Stimulated activated CD4-positive, alpha-beta T cell treated with anti-CD3 and anti-CD28 coated beads, Interleukin-4, amount 100 ng/mL, for 48 hours (primary cell): Measurements from ENCODE around the gene NOLC1.
A peak's percentile ranks its signal among the peaks of the same experiment; 100 is the strongest.

ENCODE experiments used
- DNase-seq, 2 donors: peaks; one replicate each; pipeline ENCODE4 v3.0.0-alpha.2; 2020; ENCODE audit warnings: low read depth in 2 of 2

Gene NOLC1

DNA sequence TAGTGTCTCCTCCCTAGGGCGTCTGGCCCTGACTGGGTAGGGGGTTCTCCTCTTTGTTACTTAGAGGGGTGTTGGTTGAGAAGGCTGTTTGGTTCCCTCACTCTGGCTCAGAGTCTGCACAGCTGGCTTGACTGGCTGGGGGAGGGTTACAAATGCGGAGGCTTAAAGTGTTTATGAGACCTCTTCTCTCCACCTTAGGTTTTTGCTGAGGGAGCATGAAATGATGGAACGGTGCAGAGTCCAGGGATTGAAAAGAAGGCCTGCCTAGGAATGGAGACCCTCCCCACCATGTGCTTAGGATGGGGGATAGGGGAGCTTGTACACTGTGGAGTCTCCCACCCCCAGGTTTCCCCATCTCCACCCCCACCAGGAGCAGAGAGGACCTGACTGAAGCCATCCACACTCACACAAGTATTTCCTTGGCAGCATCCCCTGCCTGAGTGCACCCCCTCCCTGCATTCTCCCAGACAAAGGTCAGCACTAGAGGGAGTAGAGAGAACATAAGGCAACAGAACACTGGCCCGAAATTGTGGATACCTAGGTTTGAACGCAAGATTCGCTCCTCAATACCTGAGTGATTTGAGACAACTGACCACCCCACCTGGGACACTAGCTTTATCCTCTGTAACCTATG, 30.3 kb upstream of the NOLC1 start:
- no peak for DNase-seq

DNA sequence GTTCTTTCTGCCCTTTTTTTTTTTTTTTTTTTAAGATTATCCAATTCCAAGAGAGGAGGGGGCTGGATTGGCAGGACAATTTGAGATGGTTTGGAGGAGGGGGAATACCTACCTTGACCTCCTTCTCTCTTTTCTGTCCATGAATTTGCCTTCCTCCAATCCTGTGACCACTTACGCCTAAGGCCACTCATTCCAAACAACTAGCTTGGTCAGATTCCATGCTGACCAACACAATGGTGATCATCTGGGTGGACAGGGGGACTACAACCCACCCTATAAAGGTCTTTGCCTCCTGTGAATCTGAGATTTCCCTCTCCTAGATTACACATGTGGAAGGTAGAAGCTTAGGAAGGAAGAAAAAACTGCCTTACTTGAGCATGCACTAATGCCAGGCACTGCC, 29.7 kb upstream of the NOLC1 start:
- no peak for DNase-seq

GRCh38 chr10:102123223-102123622, 29.0 kb upstream of the NOLC1 start:
- DNase-seq, result no peak

DNA sequence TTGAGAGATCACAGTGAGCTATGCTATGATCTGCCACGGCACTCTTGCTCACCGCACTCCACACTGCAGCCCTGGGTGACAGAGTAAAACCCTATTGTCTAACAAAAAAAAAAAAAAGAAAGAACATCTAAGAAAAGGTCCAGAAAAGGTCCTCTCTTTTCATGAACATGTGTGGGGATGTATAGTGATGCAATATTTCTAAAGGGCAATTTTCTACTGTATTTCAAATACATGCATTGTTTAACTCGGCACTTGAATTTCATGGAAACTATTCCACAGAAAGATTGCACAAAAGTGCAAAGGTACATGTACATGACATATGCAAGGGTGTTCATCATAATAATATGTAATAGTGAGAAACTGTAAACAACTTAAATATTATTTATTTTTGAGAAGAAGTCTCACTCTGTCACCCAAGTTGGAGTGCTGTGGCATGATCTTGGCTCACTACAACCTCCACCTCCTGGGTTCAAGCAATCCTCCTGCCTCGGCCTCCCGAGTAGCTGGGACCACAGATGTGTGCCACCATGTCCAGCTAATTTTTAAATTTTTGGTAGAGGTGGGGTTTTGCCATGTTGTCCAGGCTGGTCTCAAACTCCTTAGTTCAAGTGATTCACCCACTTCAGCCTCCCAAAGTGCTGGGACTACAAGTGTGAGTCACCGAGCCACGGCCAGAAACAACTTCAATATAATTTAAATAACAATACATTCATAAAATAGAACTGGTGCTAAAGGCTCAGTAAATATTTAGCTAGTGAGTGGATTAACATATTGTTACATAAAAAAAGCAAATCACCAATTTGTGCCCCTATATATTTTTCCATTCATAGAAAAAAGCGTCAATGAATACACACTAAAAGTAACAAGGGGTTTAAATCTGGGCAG, 20.7 kb upstream of the NOLC1 start:
- no peak for DNase-seq

- DNase-seq, result no peak
Observed at GRCh38 chr10:102132193-102132562, 20.0 kb upstream of the NOLC1 start.

GRCh38 chr10:102132563-102133372, 19.4 kb upstream of the NOLC1 start, which contains the start of gene PPRC1:
Gene PPRC1 (plus strand): TSS chr10:102133040. CDS start chr10:102133069, 29 bp downstream.
- peak; percentile 91 to 96 for DNase-seq

- DNase-seq, result peak; percentile 56 to 64
Observed at GRCh38 chr10:102133373-102134195, 18.6 kb upstream of the NOLC1 start.

- DNase-seq, result no peak
Observed at GRCh38 chr10:102134416-102134815, 17.8 kb upstream of the NOLC1 start.

DNA sequence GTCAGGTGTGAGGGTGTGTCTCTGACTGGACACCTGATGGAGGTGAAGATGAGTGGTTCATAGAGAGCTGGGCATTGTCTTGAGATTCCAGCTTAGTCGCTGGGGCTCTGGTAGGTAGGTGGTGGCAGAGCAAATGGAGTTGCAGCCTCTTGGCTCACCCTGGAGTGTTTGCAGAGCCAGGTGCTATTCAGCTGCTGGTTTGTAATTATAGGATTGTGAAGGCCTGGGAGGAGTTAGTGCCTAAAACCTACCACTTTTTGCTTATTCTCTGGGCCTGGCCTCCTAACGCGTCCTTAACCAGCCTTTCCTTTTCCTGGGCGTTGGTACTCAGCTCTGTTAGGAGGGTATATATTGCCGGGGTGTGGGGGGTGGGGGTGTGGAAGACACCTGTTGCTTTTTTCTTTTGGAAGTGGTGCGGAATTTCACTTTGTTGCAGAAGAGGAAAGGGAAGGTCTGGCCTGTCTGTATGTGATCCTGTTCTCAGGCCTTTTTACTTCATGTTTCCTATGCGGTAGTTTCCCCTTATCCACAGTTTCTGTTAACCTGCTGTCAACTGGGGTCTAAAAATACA, 16.1 kb upstream of the NOLC1 start:
- no peak for DNase-seq

DNA sequence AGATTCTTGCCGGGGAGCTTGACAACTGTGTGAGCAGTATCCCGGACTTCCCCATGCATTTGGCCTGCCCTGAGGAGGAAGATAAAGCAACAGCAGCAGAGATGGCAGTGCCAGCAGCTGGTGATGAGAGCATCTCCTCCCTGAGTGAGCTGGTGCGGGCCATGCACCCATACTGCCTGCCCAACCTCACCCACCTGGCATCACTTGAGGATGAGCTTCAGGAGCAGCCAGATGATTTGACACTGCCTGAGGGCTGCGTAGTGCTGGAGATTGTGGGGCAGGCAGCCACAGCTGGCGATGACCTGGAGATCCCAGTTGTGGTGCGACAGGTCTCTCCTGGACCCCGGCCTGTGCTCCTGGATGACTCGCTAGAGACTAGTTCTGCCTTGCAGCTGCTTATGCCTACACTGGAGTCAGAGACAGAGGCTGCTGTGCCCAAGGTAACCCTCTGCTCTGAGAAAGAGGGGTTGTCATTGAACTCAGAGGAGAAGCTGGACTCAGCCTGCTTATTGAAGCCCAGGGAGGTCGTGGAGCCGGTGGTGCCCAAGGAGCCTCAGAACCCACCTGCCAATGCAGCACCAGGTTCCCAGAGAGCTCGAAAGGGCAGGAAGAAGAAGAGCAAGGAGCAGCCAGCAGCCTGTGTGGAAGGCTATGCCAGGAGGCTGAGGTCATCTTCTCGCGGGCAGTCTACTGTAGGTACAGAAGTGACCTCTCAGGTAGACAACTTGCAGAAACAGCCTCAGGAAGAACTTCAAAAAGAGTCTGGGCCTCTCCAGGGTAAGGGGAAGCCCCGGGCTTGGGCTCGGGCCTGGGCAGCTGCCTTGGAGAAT, 12.7 kb upstream of the NOLC1 start:
- no peak for DNase-seq

- no peak for DNase-seq
Observed at GRCh38 chr10:102140218-102140617, 12.0 kb upstream of the NOLC1 start.

- no peak for DNase-seq
Observed at GRCh38 chr10:102140913-102141540, 11.2 kb upstream of the NOLC1 start.

- DNase-seq, result no peak
Observed at GRCh38 chr10:102141583-102142107, 10.5 kb upstream of the NOLC1 start.

GRCh38 chr10:102146971-102147428, 5.2 kb upstream of the NOLC1 start:
- DNase-seq, result no peak

- no peak for DNase-seq
Observed at GRCh38 chr10:102147561-102147960, 4.6 kb upstream of the NOLC1 start.

DNA sequence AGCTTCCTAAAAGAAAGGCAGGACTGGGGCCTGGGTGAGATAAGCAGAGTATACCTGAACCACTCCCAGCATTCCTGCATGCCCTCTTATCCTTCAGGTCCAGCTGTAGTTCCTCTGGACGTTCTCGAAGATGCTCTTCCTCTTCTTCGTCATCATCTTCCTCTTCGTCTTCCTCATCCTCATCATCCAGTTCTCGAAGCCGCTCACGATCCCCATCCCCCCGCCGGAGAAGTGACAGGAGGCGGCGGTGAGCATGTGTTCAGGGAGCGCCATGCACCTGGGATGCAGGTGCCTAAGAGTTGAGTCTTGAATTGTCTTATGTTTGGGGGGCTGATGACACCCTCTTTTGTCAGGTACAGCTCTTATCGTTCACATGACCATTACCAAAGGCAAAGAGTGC, 3.9 kb upstream of the NOLC1 start:
- no peak for DNase-seq

- no peak for DNase-seq
Observed at GRCh38 chr10:102150970-102151773, 1.0 kb upstream of the NOLC1 start.

DNA sequence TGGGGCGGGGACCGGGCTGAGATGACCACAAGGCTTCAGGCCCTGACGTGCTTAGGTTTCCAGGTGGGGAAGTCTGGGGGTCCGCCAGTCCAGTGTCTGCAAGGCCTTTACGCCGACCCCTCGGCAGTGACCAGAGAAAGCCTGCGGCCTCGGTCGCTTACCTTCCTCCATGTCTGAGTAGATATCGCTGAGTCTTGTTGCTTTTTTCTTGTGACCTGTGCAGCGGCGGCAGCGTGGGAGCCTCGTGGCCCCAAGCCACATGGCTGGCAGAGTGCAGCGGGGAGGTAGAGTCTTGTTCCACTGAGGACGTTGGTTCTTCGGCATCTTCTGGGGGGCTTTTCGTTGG, 329 bp downstream of the NOLC1 start:
- peak; percentile 47 to 51 for DNase-seq
